ENCODE data around the gene TNS4.

The TNS4 gene

GRCh38 chr17:40480501-40481003, 20.9 kb downstream of the TNS4 start:
- TF ChIP-seq CREB1 (IDR thresholded peaks at IDR 0.05; ENCODE audit: low read depth) (no peak), USF1 (IDR thresholded peaks at IDR 0.05) (no peak), EP300 (IDR thresholded peaks at IDR 0.05; ENCODE audit: borderline replicate concordance) (no peak), TAF1 (IDR thresholded peaks at IDR 0.05; ENCODE audit: low read depth) (no peak), FOXM1 (IDR thresholded peaks at IDR 0.05; ENCODE audit: borderline replicate concordance, low read depth) (no peak), YY1 (IDR thresholded peaks at IDR 0.05; ENCODE audit: low read depth) (no peak), TCF12 (IDR thresholded peaks at IDR 0.05; ENCODE audit: low read depth) (no peak), CEBPB (IDR thresholded peaks at IDR 0.05) (no peak), NFIC (IDR thresholded peaks at IDR 0.05) (no peak)

GRCh38 chr17:40479754-40480480, 21.5 kb downstream of the TNS4 start:
- TF ChIP-seq NFIC (IDR thresholded peaks at IDR 0.05) = no peak
- TF ChIP-seq YY1 (IDR thresholded peaks at IDR 0.05; ENCODE audit: low read depth) = no peak
- TF ChIP-seq MAX (IDR thresholded peaks at IDR 0.05) = no peak
- TF ChIP-seq RAD21 (IDR thresholded peaks at IDR 0.05; ENCODE audit: low read depth) = no peak
- no peak for TF ChIP-seq EP300 (IDR thresholded peaks at IDR 0.05; ENCODE audit: borderline replicate concordance)
- no peak for TF ChIP-seq TAF1 (IDR thresholded peaks at IDR 0.05; ENCODE audit: low read depth)
- no peak for TF ChIP-seq CEBPB (IDR thresholded peaks at IDR 0.05)
- TF ChIP-seq ZBTB7A (IDR thresholded peaks at IDR 0.05; ENCODE audit: low read depth) = no peak

DNA sequence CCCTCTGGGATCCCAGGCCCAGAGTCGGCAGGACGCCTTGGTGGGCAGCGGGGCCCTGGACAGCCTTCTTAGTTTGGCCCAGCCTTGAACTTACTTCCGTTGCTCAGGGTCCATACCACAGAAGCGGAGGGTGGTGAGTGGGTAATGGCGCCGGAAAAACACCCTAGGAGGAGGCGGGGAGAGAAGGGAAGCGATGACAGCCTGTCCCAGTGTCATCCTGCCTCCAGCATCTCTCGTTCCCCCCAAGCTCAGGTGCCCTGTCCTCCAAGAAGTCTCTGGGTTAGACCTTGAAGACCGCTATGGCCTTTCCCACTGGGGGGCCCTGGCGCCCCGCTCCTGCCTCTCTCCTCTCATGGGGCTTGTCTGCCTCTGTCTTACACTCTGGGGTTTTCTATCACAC, 22.9 kb downstream of the TNS4 start:
- no peak for TF ChIP-seq CREB1 (IDR thresholded peaks at IDR 0.05; ENCODE audit: low read depth)
- TF ChIP-seq TEAD4 (IDR thresholded peaks at IDR 0.05) = no peak
- TF ChIP-seq RAD21 (IDR thresholded peaks at IDR 0.05; ENCODE audit: low read depth) = no peak
- no peak for TF ChIP-seq MAX (IDR thresholded peaks at IDR 0.05)
- TF ChIP-seq EGR1 (IDR thresholded peaks at IDR 0.05) = no peak
- no peak for TF ChIP-seq EP300 (IDR thresholded peaks at IDR 0.05; ENCODE audit: borderline replicate concordance)
- TF ChIP-seq, protein P1, sequence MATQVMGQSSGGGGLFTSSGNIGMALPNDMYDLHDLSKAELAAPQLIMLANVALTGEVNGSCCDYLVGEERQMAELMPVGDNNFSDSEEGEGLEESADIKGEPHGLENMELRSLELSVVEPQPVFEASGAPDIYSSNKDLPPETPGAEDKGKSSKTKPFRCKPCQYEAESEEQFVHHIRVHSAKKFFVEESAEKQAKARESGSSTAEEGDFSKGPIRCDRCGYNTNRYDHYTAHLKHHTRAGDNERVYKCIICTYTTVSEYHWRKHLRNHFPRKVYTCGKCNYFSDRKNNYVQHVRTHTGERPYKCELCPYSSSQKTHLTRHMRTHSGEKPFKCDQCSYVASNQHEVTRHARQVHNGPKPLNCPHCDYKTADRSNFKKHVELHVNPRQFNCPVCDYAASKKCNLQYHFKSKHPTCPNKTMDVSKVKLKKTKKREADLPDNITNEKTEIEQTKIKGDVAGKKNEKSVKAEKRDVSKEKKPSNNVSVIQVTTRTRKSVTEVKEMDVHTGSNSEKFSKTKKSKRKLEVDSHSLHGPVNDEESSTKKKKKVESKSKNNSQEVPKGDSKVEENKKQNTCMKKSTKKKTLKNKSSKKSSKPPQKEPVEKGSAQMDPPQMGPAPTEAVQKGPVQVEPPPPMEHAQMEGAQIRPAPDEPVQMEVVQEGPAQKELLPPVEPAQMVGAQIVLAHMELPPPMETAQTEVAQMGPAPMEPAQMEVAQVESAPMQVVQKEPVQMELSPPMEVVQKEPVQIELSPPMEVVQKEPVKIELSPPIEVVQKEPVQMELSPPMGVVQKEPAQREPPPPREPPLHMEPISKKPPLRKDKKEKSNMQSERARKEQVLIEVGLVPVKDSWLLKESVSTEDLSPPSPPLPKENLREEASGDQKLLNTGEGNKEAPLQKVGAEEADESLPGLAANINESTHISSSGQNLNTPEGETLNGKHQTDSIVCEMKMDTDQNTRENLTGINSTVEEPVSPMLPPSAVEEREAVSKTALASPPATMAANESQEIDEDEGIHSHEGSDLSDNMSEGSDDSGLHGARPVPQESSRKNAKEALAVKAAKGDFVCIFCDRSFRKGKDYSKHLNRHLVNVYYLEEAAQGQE (IDR thresholded peaks at IDR 0.05; ENCODE audit: low read depth) = no peak
- no peak for TF ChIP-seq NFIC (IDR thresholded peaks at IDR 0.05)
- no peak for TF ChIP-seq USF1 (IDR thresholded peaks at IDR 0.05)
- no peak for TF ChIP-seq TAF1 (IDR thresholded peaks at IDR 0.05; ENCODE audit: low read depth)
- no peak for TF ChIP-seq FOXM1 (IDR thresholded peaks at IDR 0.05; ENCODE audit: borderline replicate concordance, low read depth)
- no peak for TF ChIP-seq YY1 (IDR thresholded peaks at IDR 0.05; ENCODE audit: low read depth)
- no peak for TF ChIP-seq CEBPB (IDR thresholded peaks at IDR 0.05)
- no peak for TF ChIP-seq TCF12 (IDR thresholded peaks at IDR 0.05; ENCODE audit: low read depth)
- TF ChIP-seq ZBTB7A (IDR thresholded peaks at IDR 0.05; ENCODE audit: low read depth) = no peak

DNA sequence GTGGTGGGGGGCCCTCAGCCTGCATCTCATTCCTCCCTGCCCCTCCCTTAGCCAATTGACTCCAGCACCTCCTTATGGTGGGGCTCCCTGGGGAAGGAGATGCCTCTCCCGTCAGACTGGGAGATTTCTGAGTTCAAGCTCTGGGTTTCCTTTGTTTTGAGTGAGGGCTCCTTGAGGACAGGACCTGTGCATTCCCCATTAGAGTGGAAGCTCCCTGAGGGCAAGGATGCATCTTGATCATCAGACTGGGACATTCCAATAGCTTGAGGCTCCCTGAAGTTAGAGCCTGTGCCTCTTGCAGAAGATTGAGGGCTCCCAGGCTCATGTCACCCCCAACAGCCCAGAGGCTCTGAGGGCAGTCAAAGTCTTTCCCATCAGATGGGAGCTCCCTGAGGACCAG, 23.6 kb downstream of the TNS4 start:
- TF ChIP-seq EGR1 (IDR thresholded peaks at IDR 0.05) (no peak), TEAD4 (IDR thresholded peaks at IDR 0.05) (no peak), NFIC (IDR thresholded peaks at IDR 0.05) (no peak), USF1 (IDR thresholded peaks at IDR 0.05) (no peak), RAD21 (IDR thresholded peaks at IDR 0.05; ENCODE audit: low read depth) (no peak), TCF12 (IDR thresholded peaks at IDR 0.05; ENCODE audit: low read depth) (no peak)

DNA sequence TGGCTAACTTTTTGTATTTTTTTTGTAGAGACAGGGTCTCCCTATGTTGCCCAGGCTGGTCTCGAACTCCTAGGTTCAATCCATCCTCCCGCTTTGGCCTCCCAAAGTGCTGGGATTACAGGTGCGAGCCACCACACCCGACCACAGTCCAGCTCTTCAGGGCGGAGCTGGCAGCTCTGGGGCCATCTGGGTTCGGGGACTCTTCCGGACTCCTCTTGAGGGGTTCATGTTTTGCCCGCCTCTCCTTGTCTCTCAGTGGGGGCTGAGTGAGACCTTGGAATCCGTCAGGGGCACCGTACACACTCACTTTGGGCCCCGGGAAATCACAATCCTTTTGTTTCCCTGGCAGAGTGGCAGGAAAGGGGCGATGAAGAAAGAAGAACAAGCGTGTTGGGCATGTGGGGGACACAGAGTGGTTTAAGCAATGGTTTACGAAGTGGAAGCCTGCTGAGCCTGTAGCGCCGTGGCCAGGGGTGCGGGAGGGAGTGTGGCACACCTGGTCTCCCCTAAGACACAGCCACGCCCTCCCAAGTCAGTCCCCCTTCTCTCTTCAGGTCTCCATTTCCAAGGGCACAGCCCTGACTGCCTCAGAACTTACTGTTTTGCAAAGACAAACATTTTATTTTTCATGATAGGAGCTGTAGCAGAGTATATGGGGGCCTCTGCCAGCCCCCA, 26.1 kb downstream of the TNS4 start:
- TF ChIP-seq, protein P1 (IDR thresholded peaks at IDR 0.05; ENCODE audit: low read depth) = no peak
- TF ChIP-seq YY1 (IDR thresholded peaks at IDR 0.05; ENCODE audit: low read depth) = no peak
- no peak for TF ChIP-seq NFIC (IDR thresholded peaks at IDR 0.05)
- TF ChIP-seq ZBTB7A (IDR thresholded peaks at IDR 0.05; ENCODE audit: low read depth) = no peak
- no peak for TF ChIP-seq CREB1 (IDR thresholded peaks at IDR 0.05; ENCODE audit: low read depth)
- TF ChIP-seq TEAD4 (IDR thresholded peaks at IDR 0.05) = no peak
- no peak for TF ChIP-seq MAX (IDR thresholded peaks at IDR 0.05)
- no peak for TF ChIP-seq RAD21 (IDR thresholded peaks at IDR 0.05; ENCODE audit: low read depth)
- TF ChIP-seq CEBPB (IDR thresholded peaks at IDR 0.05) = no peak
- TF ChIP-seq TCF12 (IDR thresholded peaks at IDR 0.05; ENCODE audit: low read depth) = no peak
- no peak for TF ChIP-seq FOXM1 (IDR thresholded peaks at IDR 0.05; ENCODE audit: borderline replicate concordance, low read depth)
- TF ChIP-seq TAF1 (IDR thresholded peaks at IDR 0.05; ENCODE audit: low read depth) = no peak
- no peak for TF ChIP-seq EGR1 (IDR thresholded peaks at IDR 0.05)
